HL-60/S4 (cell line): ENCODE data around the gene TNS2.
"Not testable (repeated sequence)": the region's sequence is repeated elsewhere in the genome, so short reads cannot be mapped to it uniquely, and the experiment has no call there.

Source experiments
- in situ Hi-C: fragments of 300-500 bp; cut with MboI; formaldehyde crosslinking; loops from 2 replicates; pipeline ENCODE4 v1.14.3; 2022; ENCODE audit warnings: low sequenced_read_pairs

TNS2 gene

DNA sequence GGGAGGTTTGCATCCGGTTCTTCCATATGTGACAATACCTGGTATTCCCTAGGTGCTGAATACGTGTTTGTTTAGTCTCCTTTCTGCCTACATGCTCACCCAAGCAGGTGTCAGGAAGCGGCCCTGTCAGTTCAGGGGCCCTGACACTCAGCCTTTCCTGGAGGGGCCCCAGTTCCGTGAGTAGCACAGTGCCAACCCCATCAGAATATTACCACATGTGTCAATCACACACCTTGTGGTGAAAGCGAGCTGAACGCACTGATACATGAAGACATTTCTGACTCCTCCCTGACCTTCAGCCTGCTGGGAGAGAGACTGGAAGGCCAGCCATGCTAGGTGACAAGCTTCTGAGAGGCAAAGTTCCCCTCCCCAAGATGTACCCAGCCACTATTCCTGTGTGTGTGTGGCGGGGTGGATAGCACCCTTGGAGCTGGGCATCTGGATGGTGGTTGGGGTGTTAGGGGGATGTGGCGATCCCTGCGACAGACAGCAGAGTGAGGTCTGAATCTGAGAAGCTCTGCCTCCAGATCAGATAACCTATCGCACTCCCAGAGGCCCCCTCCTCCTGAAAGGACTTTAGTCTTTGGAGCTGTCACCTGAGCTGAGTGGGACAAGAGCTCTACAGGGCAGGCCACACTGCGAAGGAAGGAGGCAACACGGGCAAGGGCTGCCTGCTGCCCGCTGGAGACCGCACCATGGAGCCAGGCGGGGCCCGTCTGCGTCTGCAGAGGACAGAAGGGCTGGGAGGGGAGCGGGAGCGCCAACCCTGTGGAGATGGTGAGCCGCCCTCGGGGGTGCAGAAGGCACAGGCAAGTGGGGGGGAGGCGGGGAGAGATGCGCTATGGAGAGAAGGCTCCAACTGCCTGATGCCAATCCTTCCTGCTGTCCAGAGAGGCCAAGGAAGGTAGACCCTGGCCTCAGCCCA is 53.3 kb downstream of the TNS2 start, which contains the start of gene SOAT2:
TSS of gene SOAT2 (plus strand) at position 604 of the 925 bp plus-strand sequence. CDS start at position 696, 92 bp downstream.
- in situ Hi-C loops = no loop called here

GRCh38 chr12:53103860-53104305 is 54.0 kb downstream of the TNS2 start:
- in situ Hi-C loops = no loop called here

DNA sequence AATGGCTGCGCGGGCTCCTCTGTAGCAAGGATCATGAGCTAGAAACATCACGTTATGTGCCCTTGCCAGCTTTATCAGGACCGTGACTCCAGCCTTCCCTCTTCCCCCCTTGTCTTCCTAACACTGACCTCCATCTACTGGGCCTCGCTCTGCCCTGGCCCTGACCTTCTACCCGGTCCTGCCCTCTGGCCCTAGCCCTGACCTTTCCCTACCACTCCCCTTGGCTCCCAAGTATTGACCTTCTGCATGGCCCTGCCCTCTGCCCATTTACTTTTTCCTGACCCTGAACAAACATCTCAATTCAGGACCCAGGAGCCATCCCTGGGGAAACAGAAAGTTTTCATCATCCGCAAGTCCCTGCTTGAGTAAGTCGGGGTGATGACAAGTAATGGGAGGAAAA is 55.4 kb downstream of the TNS2 start:
- in situ Hi-C loops = no loop called here

DNA sequence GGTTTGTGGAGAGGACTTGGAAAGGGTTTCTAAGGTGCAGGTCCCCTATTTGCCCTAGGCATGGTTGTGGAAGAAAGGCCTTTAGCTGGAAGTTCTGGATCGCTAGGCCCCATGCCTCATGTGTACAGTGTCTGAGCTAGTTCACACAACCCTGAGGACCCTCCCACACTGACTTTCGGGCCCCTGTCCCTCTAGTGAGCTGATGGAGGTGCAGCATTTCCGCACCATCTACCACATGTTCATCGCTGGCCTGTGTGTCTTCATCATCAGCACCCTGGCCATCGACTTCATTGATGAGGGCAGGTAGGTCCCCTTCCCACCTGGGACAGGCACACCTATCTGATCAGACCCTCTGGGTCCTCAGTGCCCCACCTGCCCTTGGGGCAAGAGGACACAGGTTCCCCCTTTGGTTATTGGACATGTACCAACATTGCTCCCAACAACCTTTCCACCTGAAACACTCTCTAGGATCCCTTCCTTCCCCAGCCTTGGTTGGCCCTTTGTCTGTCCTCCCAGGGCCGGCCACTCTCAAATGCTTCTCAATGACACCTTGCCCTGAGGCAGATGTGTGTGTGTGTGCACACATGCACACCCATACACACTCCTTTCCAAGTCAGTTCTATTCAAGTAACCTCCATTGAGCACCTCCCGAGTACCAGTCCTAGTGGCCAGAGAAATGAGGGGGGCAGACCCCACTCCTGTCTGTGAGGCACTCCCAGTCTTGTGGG is 56.0 kb downstream of the TNS2 start:
- in situ Hi-C loops = no loop called here

DNA sequence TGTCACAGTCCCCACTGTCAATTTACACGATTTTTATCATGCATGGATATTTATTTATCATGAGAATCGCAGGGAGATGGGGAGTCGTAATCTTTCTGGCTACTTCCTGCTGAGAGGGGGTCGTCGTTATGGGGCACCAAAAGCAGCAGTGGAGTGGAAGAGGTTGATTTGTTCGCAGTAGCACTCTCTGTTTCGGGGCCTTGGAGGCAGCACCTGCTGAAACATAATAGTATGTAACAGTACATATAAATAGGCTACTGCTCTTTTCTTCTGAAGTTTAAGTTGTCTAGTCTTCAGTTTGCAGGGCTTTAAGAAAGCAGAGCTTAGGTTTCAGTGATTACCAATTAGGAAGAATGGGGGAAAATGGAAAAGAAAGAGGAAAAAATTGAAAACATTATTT is 57.3 kb downstream of the TNS2 start:
- in situ Hi-C loops = no loop called here

DNA sequence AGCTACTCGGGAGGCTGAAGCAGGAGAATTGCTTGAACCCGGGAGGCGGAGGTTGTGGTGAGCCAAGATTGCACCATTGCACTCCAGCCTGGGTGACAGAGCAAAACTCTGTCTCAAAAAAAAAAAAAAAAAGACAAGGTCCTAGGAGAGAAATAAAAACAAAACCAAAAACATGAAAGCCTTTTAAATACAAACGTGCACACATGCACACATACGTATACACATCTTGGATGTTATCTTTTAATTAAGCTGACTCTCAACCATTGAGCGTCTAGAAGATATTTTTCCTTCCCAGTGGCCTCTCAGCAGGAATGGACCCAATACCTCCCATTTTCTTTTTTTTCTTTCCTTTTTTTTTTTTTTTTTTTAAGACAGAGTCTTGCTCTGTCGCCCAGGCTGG is 62.6 kb downstream of the TNS2 start:
- in situ Hi-C loops = not testable (repeated sequence)

DNA sequence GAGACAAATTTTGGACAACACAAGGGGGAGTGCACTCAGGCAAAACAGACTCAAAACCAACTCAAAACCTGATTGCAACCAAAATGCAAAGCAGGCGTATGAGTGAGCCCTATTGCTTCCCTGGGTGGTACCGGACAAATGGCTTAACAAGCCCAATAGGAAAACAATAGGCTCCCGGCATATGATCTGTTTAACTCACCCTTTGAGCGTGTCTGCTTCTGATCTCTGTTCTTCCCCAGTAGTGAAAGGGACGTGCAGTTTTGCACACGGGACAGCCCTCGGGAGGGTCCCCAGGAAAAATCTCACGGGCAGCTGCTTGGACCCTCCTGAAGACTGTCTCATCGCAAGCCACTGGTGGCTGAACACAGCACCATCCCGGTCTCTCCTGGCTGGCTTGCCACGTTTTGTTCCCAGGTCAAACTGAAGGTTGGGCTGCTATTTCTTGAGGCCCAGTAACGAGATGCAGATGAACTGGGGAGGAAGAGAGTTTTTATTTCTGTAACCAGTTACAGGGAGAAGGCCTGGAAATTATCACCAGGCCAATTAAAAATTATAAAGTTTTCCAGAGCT is 63.4 kb downstream of the TNS2 start:
- in situ Hi-C loops = no loop called here

- in situ Hi-C loops = no loop called here
These were observed 64.1 kb downstream of the TNS2 start for GRCh38 chr12:53113951-53114350.
